Activated CD4-positive, CD25-positive, alpha-beta regulatory T cell treated with anti-CD3 and anti-CD28 coated beads, Interleukin-2, amount 50 U/mL, for 16 hours (primary cell): ENCODE measurements around the gene PNN.
"Not testable (repeated sequence)": the region's sequence is repeated elsewhere in the genome, so short reads cannot be mapped to it uniquely, and the experiment has no call there.

ENCODE experiments used
- DNase-seq: peaks from one replicate; pipeline ENCODE4 v3.0.0-alpha.2; 2020; ENCODE audit warnings: low read depth, low spot score

The PNN gene

DNA sequence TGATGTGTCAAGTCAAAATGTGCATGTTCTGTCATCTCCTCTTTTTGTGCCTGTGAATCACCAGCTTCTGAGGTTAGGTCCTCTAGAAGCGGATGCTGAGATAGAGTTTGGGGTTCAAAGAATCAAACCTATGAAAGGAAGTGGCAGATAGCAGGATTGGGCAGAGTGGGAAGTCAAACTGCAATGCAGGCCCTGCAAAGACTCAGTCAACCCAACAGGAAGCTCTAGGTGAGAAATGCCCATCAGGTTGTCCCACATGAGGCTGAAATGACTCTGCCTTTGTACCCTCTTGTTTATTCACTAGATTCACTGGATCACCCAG is 54.1 kb downstream of the PNN start:
- peak; percentile 28 for DNase-seq

DNA sequence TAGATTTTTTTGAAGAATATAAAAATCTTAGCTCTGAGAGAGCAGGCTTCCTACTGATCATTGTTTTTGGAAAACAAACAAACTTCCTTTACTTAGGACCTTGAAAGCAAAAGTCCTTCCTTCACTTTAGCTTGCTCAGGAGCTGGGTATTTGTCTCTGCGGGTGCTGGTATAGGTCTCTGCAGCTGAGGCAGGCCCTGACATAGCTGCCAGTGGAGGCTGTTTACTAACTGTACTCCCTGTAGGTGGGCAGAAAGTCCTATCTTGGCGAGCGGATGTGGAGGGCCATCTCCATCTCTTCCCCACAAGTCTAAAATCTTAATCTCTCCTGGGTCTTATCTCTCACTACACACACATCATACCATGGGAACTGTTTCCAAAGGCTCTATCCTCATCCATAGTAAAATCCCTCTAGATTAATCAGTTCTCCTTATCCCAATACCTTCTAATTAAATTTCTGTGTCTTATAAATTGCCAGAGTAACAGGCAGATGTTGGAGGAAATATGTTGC is 54.6 kb downstream of the PNN start:
- no peak for DNase-seq

DNA sequence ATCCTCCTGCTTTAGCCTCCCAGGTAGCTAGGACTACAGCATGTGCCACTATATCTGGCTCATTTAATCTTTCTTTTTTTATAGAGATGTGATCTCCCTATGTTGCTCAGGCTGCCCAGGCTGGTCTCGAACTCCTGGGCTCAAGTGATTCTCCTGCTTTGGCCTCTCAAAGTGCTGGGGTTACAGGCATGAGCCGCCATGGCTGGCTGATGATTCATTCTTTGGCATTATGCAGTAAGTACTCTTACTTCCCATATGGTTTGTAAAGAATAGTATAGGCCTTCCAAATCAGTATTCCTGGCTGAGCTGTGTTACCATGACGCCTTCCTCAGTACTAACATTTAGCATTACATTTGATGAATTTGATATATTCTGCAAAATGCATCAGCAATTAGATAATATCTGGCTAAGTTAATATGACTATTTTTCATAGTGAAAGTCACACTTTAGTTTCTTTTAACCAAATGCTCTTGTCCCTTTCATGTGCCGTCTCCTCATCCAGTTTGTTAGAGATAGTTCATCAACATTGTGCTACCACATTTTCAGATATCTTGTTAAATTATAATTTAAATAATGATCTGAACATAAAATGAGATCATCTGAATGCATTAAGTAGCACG is 55.5 kb downstream of the PNN start:
- no peak for DNase-seq

DNA sequence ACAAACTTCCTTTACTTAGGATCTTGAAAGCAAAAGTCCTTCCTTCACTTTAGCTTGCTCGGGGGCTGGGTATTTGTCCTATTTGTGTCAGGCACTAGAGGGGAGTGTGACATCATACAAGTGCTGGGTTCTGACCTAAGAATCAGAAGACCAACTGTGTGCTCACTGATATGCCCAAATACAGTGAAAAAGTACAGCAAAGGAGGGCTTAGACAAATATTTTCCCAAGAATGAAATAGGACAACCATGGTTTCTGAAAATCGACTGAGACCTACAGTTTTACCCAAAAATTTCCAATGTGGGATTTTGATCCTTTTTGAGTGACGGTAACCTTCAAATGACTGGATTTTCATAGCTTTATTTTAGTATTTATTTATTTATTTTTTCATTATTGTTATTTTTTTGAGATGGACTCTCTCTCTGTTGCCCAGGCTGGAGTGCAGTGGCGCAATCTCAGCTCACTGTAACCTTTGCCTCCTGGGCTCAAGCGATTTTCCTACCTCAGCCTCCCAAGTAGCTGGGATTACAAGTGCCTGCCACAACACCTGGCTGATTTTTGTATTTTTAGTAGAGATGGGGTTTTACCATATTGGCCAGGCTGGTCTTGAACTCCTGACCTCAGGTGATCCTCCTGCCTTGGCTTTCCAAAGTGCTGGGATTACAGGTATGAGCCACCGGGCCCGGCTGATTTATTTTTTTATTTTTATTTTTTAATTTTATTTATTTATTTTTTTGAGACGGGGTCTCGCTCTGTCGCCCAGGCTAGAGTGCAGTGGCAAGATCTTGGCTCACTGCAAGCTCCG is 56.9 kb downstream of the PNN start:
- not testable (repeated sequence) for DNase-seq
